ENCODE data around the gene MIPOL1.

DNA sequence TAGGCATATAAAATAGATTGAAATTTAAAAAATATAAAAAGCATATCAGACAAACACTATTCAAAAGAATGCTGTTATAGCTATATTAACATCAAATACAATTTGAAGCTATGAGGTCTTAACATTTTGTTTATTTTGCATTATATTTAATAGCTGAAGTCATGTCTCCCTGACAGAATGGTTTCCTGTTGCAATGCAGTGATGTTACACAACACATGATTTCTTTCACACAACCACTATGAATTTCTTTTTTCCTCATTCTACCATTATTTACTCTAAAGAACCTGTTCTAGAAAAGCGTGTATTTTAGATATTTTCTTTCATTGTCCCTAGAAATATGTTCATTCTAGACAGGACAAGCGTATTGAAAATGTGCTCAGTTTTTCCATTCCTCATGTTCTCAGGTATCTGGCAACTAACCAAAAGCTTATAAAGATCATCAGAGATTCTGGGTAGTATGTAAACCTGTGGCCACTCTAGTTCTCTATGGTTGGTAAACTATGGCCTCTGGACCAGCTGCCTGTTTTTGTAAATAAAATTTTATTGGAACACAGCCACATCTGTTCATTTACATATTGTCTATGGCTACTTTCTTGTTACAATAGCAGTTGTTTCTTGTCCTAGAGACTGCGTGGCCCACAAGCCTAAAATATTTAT, 213.5 kb downstream of the MIPOL1 start:
- TF ChIP-seq, protein P1, sequence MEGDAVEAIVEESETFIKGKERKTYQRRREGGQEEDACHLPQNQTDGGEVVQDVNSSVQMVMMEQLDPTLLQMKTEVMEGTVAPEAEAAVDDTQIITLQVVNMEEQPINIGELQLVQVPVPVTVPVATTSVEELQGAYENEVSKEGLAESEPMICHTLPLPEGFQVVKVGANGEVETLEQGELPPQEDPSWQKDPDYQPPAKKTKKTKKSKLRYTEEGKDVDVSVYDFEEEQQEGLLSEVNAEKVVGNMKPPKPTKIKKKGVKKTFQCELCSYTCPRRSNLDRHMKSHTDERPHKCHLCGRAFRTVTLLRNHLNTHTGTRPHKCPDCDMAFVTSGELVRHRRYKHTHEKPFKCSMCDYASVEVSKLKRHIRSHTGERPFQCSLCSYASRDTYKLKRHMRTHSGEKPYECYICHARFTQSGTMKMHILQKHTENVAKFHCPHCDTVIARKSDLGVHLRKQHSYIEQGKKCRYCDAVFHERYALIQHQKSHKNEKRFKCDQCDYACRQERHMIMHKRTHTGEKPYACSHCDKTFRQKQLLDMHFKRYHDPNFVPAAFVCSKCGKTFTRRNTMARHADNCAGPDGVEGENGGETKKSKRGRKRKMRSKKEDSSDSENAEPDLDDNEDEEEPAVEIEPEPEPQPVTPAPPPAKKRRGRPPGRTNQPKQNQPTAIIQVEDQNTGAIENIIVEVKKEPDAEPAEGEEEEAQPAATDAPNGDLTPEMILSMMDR (IDR thresholded peaks at IDR 0.05): no peak
- no peak for TF ChIP-seq EP300 (IDR thresholded peaks at IDR 0.05)

Data from tibial nerve (tissue), 4 donors.